Endothelial cell (in vitro differentiated cells): Measurements from ENCODE around the gene ACAA1. TPM values are rescaled to one million over a fixed set of nuclear protein-coding genes. Genes with fewer than 3 reads are reported as not detected.
"Not testable (repeated sequence)": the region's sequence is repeated elsewhere in the genome, so short reads cannot be mapped to it uniquely, and the experiment has no call there.

Experiments
- DNase-seq: peaks from one replicate; pipeline ENCODE4 v3.0.0; 2021; ENCODE audit warnings: low spot score
- H3K27ac Mint-ChIP-seq: one replicate; pipeline ENCODE4 v1.8.0; 2021; ENCODE audit warnings: mixed read lengths, inconsistent platforms; ENCODE audit not compliant: unreplicated experiment
- H3K27me3 Mint-ChIP-seq: one replicate; pipeline ENCODE4 v1.8.0; 2021; ENCODE audit warnings: mild to moderate bottlenecking, moderate library complexity, mixed read lengths, inconsistent platforms; ENCODE audit not compliant: unreplicated experiment
- H3K36me3 Mint-ChIP-seq: one replicate; pipeline ENCODE4 v1.8.0; 2021; ENCODE audit warnings: mild to moderate bottlenecking, low read depth, mixed read lengths, inconsistent platforms; ENCODE audit not compliant: unreplicated experiment
- H3K4me1 Mint-ChIP-seq: one replicate; pipeline ENCODE4 v1.8.0; 2021; ENCODE audit warnings: mild to moderate bottlenecking, mixed read lengths, inconsistent platforms; ENCODE audit not compliant: unreplicated experiment
- H3K4me3 Mint-ChIP-seq: one replicate; pipeline ENCODE4 v1.8.0; 2021; ENCODE audit warnings: mild to moderate bottlenecking, mixed read lengths, inconsistent platforms; ENCODE audit not compliant: unreplicated experiment
- H3K9me3 Mint-ChIP-seq: one replicate; pipeline ENCODE4 v1.8.0; 2021; ENCODE audit warnings: mixed read lengths, inconsistent platforms; ENCODE audit not compliant: unreplicated experiment
- CTCF ChIP-seq: fragments of 200-600 bp; sonication (generic); IDR thresholded peaks from one replicate; pipeline ENCODE4 v1.5.0; 2021; ENCODE audit warnings: antibody characterized with exemption; ENCODE audit not compliant: unreplicated experiment
- total RNA-seq: library from RNA; stranded (reverse); fragmentation: NEBNext Ultra II Directional; extraction: Animal tissue kit (Norgen Biotek cat#: 25700); gene quantifications from one replicate; pipeline ENCODE4 v1.2.1, GENCODE V29; 2021; ENCODE audit not compliant: unreplicated experiment

ACAA1 gene
- total RNA-seq, 1 donor from 2014 or later = 71.9 TPM

- Mint-ChIP-seq H3K27ac (peak within 1 kb of the TSS; percentile 96), H3K36me3 (peaks cover 21% of the 10 kb centered on the region), H3K9me3 (no peaks in the 10 kb centered on the region), H3K4me1 (peaks cover 34% of the 10 kb centered on the region), H3K4me3 (peak within 1 kb of the TSS; percentile 95), H3K27me3 (peaks cover 16% of the 10 kb centered on the region)
- peak; percentile 66 for DNase-seq
- no peak for TF ChIP-seq CTCF
Measured at GRCh38 chr3:38138349-38139190, 1.6 kb upstream of the ACAA1 start, which contains the start of gene MYD88. Gene MYD88, plus strand, starts transcription at chr3:38138661. Its CDS starts 40 bp downstream, at chr3:38138701.

GRCh38 chr3:38137615-38138348 lies 855 bp upstream of the ACAA1 start:
- H3K36me3 Mint-ChIP-seq = peaks cover 29% of the 10 kb centered on the region
- TF ChIP-seq CTCF = no peak
- peak overlapping the region; percentile 96 for H3K27ac Mint-ChIP-seq
- peaks cover 16% of the 10 kb centered on the region for H3K27me3 Mint-ChIP-seq
- DNase-seq = peak; percentile 30
- no peaks in the 10 kb centered on the region for H3K9me3 Mint-ChIP-seq
- H3K4me3 Mint-ChIP-seq = peak overlapping the region; percentile 95
- peaks cover 34% of the 10 kb centered on the region for H3K4me1 Mint-ChIP-seq

- Mint-ChIP-seq H3K4me3 (peak overlapping the region; percentile 92), H3K4me1 (peaks cover 34% of the 10 kb centered on the region), H3K27ac (peak overlapping the region; percentile 22), H3K36me3 (peaks cover 24% of the 10 kb centered on the region), H3K9me3 (no peaks in the 10 kb centered on the region), H3K27me3 (peaks cover 10% of the 10 kb centered on the region)
- TF ChIP-seq CTCF = no peak
- DNase-seq = no peak
Measured at GRCh38 chr3:38136393-38136776, 542 bp downstream of the ACAA1 start.

- not testable (repeated sequence) for DNase-seq, H3K27me3 Mint-ChIP-seq, H3K9me3 Mint-ChIP-seq
- Mint-ChIP-seq H3K4me1 (peaks cover 32% of the 10 kb centered on the region), H3K4me3 (peak overlapping the region; percentile 92), H3K27ac (peak overlapping the region; percentile 67), H3K36me3 (peaks cover 18% of the 10 kb centered on the region)
Measured at GRCh38 chr3:38135621-38136277, 1.2 kb downstream of the ACAA1 start.

- not testable (repeated sequence) for H3K27me3 Mint-ChIP-seq, DNase-seq, H3K27ac Mint-ChIP-seq, H3K9me3 Mint-ChIP-seq
- H3K36me3 Mint-ChIP-seq = peaks cover 23% of the 10 kb centered on the region
- peaks cover 26% of the 10 kb centered on the region for H3K4me1 Mint-ChIP-seq
- peak overlapping the region; percentile 79 for H3K4me3 Mint-ChIP-seq
Measured at GRCh38 chr3:38134517-38135143, 2.3 kb downstream of the ACAA1 start.
